Measurements from ENCODE around the gene MRPL58.

GRCh38 chr17:75039238-75039637 is 26.8 kb downstream of the MRPL58 start:
- TF ChIP-seq, protein P1, sequence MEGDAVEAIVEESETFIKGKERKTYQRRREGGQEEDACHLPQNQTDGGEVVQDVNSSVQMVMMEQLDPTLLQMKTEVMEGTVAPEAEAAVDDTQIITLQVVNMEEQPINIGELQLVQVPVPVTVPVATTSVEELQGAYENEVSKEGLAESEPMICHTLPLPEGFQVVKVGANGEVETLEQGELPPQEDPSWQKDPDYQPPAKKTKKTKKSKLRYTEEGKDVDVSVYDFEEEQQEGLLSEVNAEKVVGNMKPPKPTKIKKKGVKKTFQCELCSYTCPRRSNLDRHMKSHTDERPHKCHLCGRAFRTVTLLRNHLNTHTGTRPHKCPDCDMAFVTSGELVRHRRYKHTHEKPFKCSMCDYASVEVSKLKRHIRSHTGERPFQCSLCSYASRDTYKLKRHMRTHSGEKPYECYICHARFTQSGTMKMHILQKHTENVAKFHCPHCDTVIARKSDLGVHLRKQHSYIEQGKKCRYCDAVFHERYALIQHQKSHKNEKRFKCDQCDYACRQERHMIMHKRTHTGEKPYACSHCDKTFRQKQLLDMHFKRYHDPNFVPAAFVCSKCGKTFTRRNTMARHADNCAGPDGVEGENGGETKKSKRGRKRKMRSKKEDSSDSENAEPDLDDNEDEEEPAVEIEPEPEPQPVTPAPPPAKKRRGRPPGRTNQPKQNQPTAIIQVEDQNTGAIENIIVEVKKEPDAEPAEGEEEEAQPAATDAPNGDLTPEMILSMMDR (conservative IDR thresholded peaks at IDR 0.05; ENCODE audit: low read length), result no peak
- no peak for TF ChIP-seq EZH2phosphoT487 (IDR thresholded peaks at IDR 0.05; ENCODE audit: borderline replicate concordance, low read depth, low read length)

Measured in OCI-LY7 (cell line).